Mesothelial cell of epicardium (in vitro differentiated cells): ENCODE measurements around the gene CFAP46. TPM values are rescaled to one million over a fixed set of nuclear protein-coding genes. Genes with fewer than 3 reads are reported as not detected.
"Not testable (repeated sequence)": the region's sequence is repeated elsewhere in the genome, so short reads cannot be mapped to it uniquely, and the experiment has no call there.

Experiments
- DNase-seq, 2 experiments: peaks; one replicate each; pipeline ENCODE4 v3.0.0; 2021; ENCODE audit warnings: low spot score in 2 of 2; ENCODE audit not compliant: unreplicated experiment in 2 of 2
- H3K27ac Mint-ChIP-seq: 2 replicates; pipeline ENCODE4 v1.8.0; 2021; ENCODE audit warnings: mixed read lengths
- H3K27me3 Mint-ChIP-seq: 2 replicates; pipeline ENCODE4 v1.8.0; 2021; ENCODE audit warnings: low read depth, mixed read lengths
- H3K36me3 Mint-ChIP-seq: 2 replicates; pipeline ENCODE4 v1.8.0; 2021; ENCODE audit warnings: mixed read lengths
- H3K4me1 Mint-ChIP-seq: 2 replicates; pipeline ENCODE4 v1.8.0; 2021; ENCODE audit warnings: mixed read lengths
- H3K4me3 Mint-ChIP-seq: 2 replicates; pipeline ENCODE4 v1.8.0; 2021; ENCODE audit warnings: mild to moderate bottlenecking, moderate library complexity, mixed read lengths
- H3K9me3 Mint-ChIP-seq: 2 replicates; pipeline ENCODE4 v1.8.0; 2021; ENCODE audit warnings: mixed read lengths
- CTCF ChIP-seq: fragments of 200-600 bp; sonication (generic); IDR thresholded peaks from one replicate; pipeline ENCODE4 v1.5.0; 2021; ENCODE audit warnings: antibody characterized with exemption; ENCODE audit not compliant: unreplicated experiment
- total RNA-seq: library from RNA; stranded (reverse); gene quantifications from 3 replicates; pipeline ENCODE4 v1.2.1, GENCODE V29; 2021

CFAP46 gene
- total RNA-seq, 1 donor from 2014 or later = 3.1 TPM

GRCh38 chr10:132897516-132898381 is 44.6 kb downstream of the CFAP46 start:
- no peak for DNase-seq
- H3K27ac Mint-ChIP-seq = no peak overlapping the region
- no peak overlapping the region for H3K4me3 Mint-ChIP-seq
- H3K4me1 Mint-ChIP-seq = peaks cover 16% of the 10 kb centered on the region
- peaks cover 32% of the 10 kb centered on the region for H3K27me3 Mint-ChIP-seq
- no peaks in the 10 kb centered on the region for H3K36me3 Mint-ChIP-seq
- TF ChIP-seq CTCF = no peak
- H3K9me3 Mint-ChIP-seq = peaks cover 26% of the 10 kb centered on the region

DNA sequence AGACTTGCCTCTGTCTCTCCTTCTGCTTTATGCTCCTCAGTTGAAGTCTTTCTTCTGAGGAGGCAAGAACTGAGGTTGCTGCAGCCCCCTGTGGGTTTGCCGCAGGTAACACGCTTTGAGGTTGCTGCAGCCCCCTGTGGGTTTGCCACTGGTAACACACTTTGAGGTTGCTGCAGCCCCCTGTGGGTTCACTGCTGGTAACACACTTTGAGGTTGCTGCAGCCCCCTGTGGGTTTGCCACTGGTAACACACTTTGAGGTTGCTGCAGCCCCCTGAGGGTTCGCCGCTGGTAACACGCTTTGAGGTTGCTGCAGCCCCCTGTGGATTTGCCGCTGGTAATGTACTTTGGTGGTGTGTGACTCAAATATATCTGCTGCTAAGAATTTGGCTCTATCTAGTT is 48.6 kb downstream of the CFAP46 start:
- DNase-seq = peak in 1 of 2 experiments; percentile 35
- not testable (repeated sequence) for H3K27ac Mint-ChIP-seq, H3K9me3 Mint-ChIP-seq, H3K4me3 Mint-ChIP-seq, H3K36me3 Mint-ChIP-seq
- peaks cover 39% of the 10 kb centered on the region for H3K4me1 Mint-ChIP-seq
- TF ChIP-seq CTCF = peak; percentile 41
- H3K27me3 Mint-ChIP-seq = peaks cover 20% of the 10 kb centered on the region

DNA sequence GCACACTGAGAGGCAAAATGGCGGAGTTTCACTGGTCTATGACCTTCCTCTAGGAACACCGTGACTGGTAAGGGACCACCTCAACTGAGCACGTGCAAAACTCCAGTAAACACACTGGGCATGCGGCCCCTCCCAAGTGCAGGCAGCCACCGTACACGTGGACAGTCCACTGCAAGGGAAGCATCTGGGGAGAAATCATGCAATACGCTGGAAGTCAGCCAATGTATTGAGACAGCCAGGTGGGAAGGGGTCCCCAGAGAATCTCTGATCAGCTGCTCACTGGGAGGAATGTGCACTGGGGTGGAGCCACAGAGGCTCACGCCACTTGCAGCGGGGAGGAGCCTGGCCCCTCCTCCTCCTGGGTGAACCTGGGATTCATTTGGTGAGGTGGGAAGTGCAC is 49.3 kb downstream of the CFAP46 start:
- DNase-seq = peak in 1 of 2 experiments; percentile 38
- peaks cover 39% of the 10 kb centered on the region for H3K4me1 Mint-ChIP-seq
- H3K36me3 Mint-ChIP-seq = no peaks in the 10 kb centered on the region
- TF ChIP-seq CTCF = no peak
- peak overlapping the region; percentile 53 for H3K27ac Mint-ChIP-seq
- H3K27me3 Mint-ChIP-seq = peaks cover 20% of the 10 kb centered on the region
- peaks cover 4% of the 10 kb centered on the region for H3K9me3 Mint-ChIP-seq
- no peak overlapping the region for H3K4me3 Mint-ChIP-seq

DNA sequence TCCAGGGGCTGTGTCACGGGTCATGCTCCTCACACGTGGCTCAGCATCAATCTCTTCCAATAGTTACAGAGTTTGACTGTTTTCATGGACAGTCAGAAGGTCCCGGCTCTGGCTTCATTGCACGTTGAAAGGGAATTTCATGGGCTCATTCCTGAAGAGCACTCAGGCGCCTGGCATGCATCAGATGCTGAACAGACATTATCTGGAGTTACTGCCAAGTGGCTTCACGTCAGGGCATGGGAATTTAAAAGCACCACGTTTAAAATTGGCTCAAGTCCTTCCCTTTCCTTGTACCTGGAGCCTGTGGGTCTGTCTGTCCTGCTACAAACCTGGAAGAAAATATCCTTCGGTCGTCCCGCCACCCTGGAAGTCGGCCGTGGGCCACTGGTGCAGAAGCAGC is 50.4 kb downstream of the CFAP46 start:
- Mint-ChIP-seq H3K27me3 (peaks cover 17% of the 10 kb centered on the region), H3K27ac (peak overlapping the region; percentile 77), H3K4me3 (no peak overlapping the region)

GRCh38 chr10:132891368-132891767 is 51.0 kb downstream of the CFAP46 start:
- no peaks in the 10 kb centered on the region for H3K36me3 Mint-ChIP-seq
- TF ChIP-seq CTCF = no peak
- no peak overlapping the region for H3K4me3 Mint-ChIP-seq
- peak in 1 of 2 experiments; percentile 35 for DNase-seq
- peak overlapping the region; percentile 38 for H3K27ac Mint-ChIP-seq
- H3K9me3 Mint-ChIP-seq = no peaks in the 10 kb centered on the region
- peaks cover 23% of the 10 kb centered on the region for H3K27me3 Mint-ChIP-seq
- H3K4me1 Mint-ChIP-seq = peaks cover 39% of the 10 kb centered on the region

More for the DNA sequence above, 50.4 kb downstream of the CFAP46 start:
- Mint-ChIP-seq H3K4me1 (peaks cover 39% of the 10 kb centered on the region), H3K36me3 (no peaks in the 10 kb centered on the region), H3K9me3 (peaks cover 4% of the 10 kb centered on the region)
- DNase-seq = peak; percentile 17 to 34
- no peak for TF ChIP-seq CTCF
